Brain pericyte (primary cell): ENCODE data around the gene BSN.

Experiments
- DNase-seq: peaks from one replicate; pipeline ENCODE4 v3.0.0-alpha.2; 2012; ENCODE audit warnings: low read depth, low spot score

Gene BSN

DNA sequence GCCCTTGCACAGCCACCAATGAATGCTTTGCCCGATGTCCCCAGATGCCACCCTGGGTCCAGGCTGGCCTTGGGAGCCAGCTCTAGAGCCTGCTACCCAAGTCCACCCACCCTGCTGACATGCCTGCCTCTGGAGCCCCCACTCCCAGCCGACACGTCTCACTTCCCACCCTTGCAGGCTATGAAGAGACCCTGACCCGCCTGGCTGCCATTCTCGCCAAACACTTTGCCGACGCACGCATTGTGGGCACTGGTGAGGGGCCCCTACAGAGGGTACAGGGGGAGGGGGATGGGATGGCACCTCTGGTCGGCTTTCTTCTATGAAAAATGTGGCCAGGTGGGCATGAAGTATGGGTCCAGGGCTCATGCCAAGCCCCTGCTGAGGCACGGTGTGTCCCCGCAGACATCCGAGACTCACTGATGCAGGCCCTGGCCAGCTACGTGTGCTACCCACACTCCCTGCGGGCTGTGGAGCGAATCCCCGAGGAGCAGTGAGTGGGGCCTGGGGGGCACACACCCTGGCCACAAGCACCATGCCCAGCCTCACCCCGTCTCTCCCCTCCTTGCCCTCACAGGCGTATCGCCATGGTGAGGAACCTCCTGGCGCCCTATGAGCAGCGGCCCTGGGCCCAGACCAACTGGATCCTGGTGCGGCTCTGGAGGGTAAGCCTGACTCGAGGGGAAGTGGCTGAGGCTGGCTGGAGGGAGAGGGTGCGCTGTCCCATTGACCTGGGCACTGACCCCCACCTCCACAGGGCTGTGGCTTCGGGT is 159.2 kb downstream of the BSN start:
- DNase-seq: no peak

DNA sequence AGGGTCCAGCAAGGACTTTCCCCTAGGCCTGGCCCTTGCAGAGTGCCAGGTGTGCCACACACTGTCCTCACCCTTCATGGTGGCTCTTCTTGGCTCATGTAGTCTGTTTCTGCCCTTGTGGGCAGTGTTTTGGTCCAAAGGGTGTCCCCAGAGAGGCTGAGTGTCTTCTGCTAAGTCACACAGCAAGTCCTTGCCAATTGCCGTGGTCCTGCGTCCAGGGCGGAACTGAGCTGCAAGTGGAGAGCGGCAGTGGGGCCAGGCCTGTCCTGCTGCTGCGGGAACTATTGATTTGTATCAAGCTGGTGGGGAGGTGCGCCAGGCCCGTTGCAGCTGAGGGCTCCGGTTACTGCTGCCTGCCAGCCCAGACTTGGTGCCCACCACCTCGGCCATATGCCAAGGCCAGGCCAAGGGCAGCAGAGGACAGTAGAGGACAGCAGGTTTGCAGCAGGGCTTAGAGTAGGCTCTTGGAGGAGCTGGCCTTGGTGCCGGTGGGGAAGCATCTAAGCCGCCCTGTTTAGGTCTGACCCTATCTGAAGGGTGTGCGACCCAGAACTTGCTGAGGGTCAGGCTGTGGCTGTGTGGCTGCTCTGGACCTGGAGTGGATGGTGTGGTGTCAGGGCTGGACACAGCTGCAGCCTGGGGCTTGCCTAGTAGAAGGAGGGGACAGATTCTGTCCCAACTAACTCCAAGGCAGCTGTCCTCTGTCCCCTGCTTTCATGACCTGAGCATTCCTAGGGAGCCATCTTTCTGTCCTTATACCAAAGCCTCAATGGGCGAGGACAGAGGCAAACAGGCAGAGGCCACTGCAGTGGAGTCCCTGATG is 160.7 kb downstream of the BSN start:
- no peak for DNase-seq

DNA sequence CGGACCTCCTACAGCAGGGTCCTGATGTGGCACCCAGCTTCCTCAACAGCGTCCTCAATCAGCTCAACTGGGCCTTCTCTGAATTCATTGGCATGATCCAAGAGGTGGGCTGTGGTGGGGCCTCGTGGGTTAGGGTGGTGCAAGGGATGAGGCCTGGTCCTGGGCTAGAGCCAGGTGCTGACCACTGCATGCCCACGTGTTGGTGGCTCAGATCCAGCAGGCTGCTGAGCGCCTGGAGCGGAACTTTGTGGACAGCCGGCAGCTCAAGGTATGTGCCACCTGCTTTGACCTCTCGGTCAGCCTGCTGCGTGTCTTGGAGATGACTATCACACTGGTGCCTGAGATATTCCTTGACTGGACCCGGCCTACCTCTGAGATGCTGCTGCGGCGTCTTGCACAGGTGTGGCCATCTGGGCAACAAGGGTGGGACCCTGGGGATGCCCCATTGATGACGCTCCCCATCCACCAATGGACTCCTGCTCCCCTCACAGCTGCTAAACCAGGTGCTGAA is 161.4 kb downstream of the BSN start:
- no peak for DNase-seq

DNA sequence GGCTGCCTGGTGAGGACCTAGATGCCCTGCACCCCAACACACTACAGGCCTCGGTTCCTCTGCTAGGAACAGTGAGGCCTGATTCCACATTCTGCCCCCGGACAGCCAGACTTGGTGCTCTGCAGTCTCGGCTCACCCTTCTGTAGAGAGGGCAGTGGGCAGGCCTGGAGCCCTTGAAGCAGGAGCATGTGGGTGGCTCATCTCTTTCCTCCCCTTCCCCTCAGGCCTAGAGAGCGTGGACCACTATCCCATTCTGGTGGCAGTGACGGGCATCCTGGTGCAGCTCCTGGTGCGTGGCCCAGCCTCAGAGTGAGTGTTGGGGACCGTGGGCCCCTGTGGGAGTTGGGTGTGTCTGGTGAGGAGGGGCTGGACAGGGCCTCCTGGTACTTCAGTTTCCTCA is 161.9 kb downstream of the BSN start:
- no peak for DNase-seq

DNA sequence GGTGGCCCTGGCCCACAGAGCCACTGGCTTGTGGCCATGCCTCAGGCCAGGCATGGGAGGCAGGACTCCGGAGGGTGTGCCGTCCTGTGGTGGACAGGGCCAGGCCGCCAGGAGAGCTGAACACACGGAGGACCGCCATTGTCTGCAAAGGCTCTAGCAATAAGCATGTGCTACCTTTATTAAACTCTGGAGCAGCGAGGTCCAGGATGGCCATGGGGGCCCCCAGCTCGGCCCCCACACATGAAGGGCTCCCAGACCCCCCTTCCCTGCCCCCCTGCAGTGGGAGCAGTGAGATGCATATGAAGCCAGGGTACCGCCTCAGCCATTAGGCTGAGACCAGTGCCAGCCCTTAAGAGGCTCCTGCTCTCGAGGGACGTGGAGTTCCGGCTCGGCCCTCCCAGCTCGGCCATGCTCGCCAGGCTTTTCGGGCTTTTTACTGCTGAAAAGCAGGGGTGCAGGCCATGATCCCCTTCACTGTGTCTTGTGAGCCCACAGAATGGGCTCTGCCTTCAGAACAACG is 162.5 kb downstream of the BSN start:
- DNase-seq: no peak

DNA sequence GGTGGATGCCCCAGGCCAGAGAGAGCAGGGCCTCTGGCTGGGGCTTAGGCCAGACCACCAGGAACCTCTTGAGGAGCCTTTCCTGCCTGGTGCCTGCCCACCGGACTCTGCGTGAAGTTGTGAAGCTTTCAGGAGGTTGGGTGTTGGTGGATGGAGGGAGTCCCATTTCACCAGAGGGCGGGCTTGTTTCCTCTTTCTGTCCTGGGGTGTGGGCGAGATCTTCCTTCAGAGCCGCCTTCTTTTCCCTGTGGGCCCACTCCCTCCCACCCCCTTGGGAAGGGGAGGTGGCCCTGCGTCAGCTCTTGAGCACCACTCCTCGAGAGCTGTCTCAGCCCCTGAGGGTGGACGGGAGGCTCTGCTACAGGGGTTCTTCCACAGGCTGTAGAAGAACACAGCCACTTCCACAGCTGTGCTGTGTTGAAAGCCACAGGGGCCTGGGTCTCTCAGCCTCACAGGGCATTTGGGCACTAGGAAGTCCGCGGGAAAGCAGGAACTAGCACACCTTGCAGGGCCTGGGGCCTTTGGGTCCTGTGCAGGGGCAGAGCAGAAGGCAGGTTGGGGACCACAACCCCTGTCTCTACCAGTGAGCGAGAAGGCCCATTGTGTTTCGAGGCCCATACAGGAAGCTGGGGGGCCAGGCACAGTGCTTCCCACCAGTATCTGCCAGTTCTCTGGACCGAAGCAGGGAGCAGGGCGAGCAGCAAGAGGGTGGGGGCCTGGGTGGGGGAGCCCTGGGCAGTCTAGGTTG is 163.1 kb downstream of the BSN start:
- DNase-seq: no peak

DNA sequence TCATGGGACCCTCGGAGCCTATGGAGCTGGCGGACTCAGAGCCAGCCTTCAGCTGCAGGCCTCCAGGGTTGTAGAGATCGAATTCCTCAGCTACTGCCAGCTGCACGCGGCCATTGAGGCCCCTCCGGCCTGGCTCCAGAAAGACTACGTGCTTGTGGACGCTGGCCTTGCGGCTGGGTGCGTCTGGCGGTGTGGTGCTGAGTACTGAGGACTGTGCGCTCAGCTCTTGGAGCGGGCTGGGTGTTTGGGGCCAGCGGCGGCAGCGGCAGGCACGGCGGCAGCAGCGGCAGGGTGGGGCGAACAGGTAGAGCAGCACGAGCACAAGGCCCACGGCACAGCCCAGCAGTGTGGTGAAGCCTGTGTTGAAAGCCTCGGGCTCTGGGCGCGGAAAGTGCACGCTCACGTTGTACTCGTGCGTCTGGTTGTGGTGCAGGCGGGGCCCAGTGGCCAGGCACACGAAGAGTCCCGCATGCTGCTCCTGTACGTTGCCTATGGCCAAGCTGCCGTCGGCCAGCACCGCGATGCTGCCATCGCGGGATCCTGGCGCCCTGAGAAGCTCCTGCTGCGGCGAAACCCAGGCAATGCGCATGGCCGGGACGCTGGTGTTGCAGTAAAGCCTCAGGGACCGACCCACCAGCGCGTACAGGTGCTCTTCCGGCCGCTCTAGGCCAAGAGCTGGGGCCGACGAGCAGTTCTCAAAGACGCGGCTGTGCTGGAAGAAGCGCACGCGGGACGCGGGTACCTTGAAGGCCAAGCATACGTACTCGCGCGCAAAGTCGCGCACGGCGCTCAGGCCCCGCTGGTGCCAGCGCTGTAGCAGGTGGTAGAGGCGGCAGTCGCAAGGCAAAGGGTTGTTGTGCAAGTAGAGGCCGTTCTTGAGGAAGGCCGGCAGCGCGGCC is 163.9 kb downstream of the BSN start:
- DNase-seq: no peak

DNA sequence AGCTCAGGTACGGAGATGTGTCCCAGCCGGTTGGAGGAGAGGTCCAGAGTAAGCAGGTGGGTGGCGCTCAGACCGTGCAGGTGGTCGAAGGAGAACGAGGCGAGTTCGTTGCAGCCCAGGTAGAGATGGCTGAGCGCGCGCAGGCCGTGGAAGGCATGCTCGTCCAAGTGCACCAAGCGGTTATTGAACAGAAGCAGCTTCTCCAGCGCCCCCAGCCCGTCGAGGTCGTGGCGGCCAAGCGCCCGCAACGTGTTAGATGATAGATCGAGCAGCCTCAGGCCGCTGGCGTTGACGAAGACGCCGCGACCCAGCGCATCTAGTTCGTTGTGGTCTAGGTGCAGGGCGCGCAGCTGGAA is 164.6 kb downstream of the BSN start:
- DNase-seq: no peak

DNA sequence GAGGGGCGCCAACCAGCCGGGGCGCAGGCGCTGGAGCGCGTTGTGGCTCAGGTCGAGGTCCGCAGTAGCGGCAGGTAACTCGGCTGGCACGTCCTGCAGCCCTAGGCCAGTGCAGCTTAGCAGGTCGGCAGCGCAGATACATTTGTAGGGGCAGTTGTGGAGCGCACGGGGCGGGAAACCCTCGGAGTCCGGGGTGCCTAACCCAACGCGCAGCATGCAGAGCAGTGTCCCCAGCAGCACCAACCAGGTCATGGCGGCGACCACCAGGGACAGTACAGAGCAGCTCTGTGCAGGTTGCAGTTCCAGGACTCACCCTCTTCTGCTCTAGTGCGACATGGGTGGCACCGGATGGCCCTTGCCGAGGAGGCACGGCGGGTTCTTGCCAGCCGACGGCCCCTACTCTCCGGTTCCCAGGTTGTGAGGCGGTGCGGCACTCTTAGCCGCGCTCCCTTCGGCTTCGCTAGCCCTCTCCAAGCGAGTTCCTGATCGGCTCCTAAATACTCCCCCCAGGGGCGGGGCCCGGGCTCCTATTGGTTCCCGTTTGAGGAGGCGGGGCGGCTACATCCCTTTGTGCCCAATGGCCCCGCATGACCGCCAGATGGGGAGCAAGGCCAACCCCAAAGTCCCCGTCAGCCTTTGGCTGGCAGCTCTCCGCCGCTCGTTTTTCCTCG is 165.1 kb downstream of the BSN start, which contains the start of gene AMIGO3:
TSS of gene AMIGO3 (minus strand) at position 471 of the 671 bp plus-strand sequence. CDS start at position 252, 219 bp downstream.
- peak; percentile 51 for DNase-seq
